ENCODE results near the gene ENPP4. TPM values are rescaled to one million over a fixed set of nuclear protein-coding genes. Genes with fewer than 3 reads are reported as not detected.

The ENPP4 gene
- total RNA-seq, 2 donors from 2014 or later = 16.9 to 17.5 TPM

- TF ChIP-seq, protein P1, sequence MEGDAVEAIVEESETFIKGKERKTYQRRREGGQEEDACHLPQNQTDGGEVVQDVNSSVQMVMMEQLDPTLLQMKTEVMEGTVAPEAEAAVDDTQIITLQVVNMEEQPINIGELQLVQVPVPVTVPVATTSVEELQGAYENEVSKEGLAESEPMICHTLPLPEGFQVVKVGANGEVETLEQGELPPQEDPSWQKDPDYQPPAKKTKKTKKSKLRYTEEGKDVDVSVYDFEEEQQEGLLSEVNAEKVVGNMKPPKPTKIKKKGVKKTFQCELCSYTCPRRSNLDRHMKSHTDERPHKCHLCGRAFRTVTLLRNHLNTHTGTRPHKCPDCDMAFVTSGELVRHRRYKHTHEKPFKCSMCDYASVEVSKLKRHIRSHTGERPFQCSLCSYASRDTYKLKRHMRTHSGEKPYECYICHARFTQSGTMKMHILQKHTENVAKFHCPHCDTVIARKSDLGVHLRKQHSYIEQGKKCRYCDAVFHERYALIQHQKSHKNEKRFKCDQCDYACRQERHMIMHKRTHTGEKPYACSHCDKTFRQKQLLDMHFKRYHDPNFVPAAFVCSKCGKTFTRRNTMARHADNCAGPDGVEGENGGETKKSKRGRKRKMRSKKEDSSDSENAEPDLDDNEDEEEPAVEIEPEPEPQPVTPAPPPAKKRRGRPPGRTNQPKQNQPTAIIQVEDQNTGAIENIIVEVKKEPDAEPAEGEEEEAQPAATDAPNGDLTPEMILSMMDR (IDR thresholded peaks at IDR 0.05) = no peak
- TF ChIP-seq POLR2AphosphoS5 (IDR thresholded peaks at IDR 0.05) (no peak), POLR2A (IDR thresholded peaks at IDR 0.05) (no peak)
- Histone ChIP-seq H3K4me3 (no peak overlapping the region), H3K27ac (no peak overlapping the region), H3K27me3 (replicated peaks; ENCODE audit: insufficient read depth) (no peaks in the 10 kb centered on the region), H3K4me1 (replicated peaks) (no peaks in the 10 kb centered on the region), H3K36me3 (no peaks in the 10 kb centered on the region), H3K9me3 (no peaks in the 10 kb centered on the region)
- intact Hi-C loops (cut with DNase I) = no loop called here
- no peak for DNase-seq (ENCODE audit: low spot score)
Observed at GRCh38 chr6:46156701-46157100, 26.9 kb downstream of the ENPP4 start.

- no peaks in the 10 kb centered on the region for H3K36me3 ChIP-seq
- DNase-seq (ENCODE audit: low spot score) = no peak
- TF ChIP-seq POLR2A (IDR thresholded peaks at IDR 0.05) (no peak), POLR2AphosphoS5 (IDR thresholded peaks at IDR 0.05) (no peak)
- TF ChIP-seq, protein P1 (IDR thresholded peaks at IDR 0.05) = no peak
- H3K9me3 ChIP-seq = no peaks in the 10 kb centered on the region
- intact Hi-C loops (cut with DNase I) = no loop called here
- no peaks in the 10 kb centered on the region for H3K27me3 ChIP-seq (replicated peaks; ENCODE audit: insufficient read depth)
- H3K27ac ChIP-seq = no peak overlapping the region
- H3K4me1 ChIP-seq (replicated peaks) = no peaks in the 10 kb centered on the region
- H3K4me3 ChIP-seq = no peak overlapping the region
Observed at GRCh38 chr6:46159229-46159628, 29.4 kb downstream of the ENPP4 start.

- Histone ChIP-seq H3K4me3 (no peak overlapping the region), H3K4me1 (replicated peaks) (no peaks in the 10 kb centered on the region), H3K27me3 (replicated peaks; ENCODE audit: insufficient read depth) (no peaks in the 10 kb centered on the region), H3K9me3 (no peaks in the 10 kb centered on the region), H3K27ac (no peak overlapping the region), H3K36me3 (no peaks in the 10 kb centered on the region)
- no peak for DNase-seq (ENCODE audit: low spot score)
- TF ChIP-seq POLR2AphosphoS5 (IDR thresholded peaks at IDR 0.05) (no peak), POLR2A (IDR thresholded peaks at IDR 0.05) (no peak)
- TF ChIP-seq, protein P1 (IDR thresholded peaks at IDR 0.05) = no peak
- intact Hi-C loops (cut with DNase I) = no loop called here
- 94% methylated on average over 5 of the region's 5 CpGs for WGBS
Observed at GRCh38 chr6:46160102-46160501, 30.3 kb downstream of the ENPP4 start.

GRCh38 chr6:46170357-46171289, 40.8 kb downstream of the ENPP4 start, which contains the start of gene ENPP5:
Gene ENPP5, minus strand, starts transcription at chr6:46170980. Its CDS starts 2,718 bp downstream, at chr6:46168262.
- TF ChIP-seq POLR2AphosphoS5 (IDR thresholded peaks at IDR 0.05) (peak; percentile 85), POLR2A (IDR thresholded peaks at IDR 0.05) (peak; percentile 89)
- TF ChIP-seq, protein P1 (IDR thresholded peaks at IDR 0.05) = peak in 1 of 4 experiments; percentile 17
- peak; percentile 96 for DNase-seq (ENCODE audit: low spot score)
- Histone ChIP-seq H3K4me3 (peak within 1 kb of the TSS; percentile 75 to 76), H3K27ac (peak within 1 kb of the TSS; percentile 86 to 87), H3K4me1 (replicated peaks) (no peaks in the 10 kb centered on the region), H3K9me3 (no peaks in the 10 kb centered on the region), H3K27me3 (replicated peaks; ENCODE audit: insufficient read depth) (no peaks in the 10 kb centered on the region), H3K36me3 (no peaks in the 10 kb centered on the region)
- 2% methylated on average over 49 of the region's 49 CpGs for WGBS
- intact Hi-C loops (cut with DNase I) = no loop called here

DNA sequence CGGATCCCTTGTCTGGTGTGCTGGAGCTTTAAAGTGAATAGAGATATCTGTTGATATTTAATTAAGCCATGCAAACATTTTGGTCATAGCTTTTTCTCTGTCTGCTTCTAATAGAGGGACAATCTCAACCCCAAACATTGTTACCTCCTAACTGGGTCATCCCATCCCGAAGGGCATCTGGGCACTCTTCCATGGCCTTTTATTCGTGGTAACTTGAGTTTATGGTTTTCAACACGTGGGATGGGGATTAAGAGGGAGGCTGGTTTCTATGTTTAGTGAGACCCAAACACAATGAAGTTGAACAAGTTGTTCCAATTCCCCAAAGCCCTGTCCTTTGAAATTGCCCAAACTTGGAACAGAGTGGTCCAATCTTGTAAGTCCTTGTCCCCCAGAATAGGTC, 42.4 kb downstream of the ENPP4 start:
- Histone ChIP-seq H3K36me3 (no peaks in the 10 kb centered on the region), H3K4me1 (replicated peaks) (no peaks in the 10 kb centered on the region), H3K4me3 (no peak overlapping the region), H3K9me3 (no peaks in the 10 kb centered on the region), H3K27me3 (replicated peaks; ENCODE audit: insufficient read depth) (no peaks in the 10 kb centered on the region), H3K27ac (peak overlapping the region in 1 of 2 donors; percentile 8)
- TF ChIP-seq POLR2AphosphoS5 (IDR thresholded peaks at IDR 0.05) (no peak), POLR2A (IDR thresholded peaks at IDR 0.05) (no peak)
- TF ChIP-seq, protein P1 (IDR thresholded peaks at IDR 0.05) = no peak
- 52% methylated on average over 4 of the region's 4 CpGs for WGBS
- intact Hi-C loops (cut with DNase I) = no loop called here
- DNase-seq (ENCODE audit: low spot score) = no peak

Measured in prostate gland (tissue), 2 donors.